GM13977 (cell line): ENCODE measurements around the gene ITGA11.

Source experiments
- DNase-seq: peaks from one replicate; pipeline ENCODE4 v3.0.0; 2012; ENCODE audit warnings: low spot score
- in situ Hi-C: fragments of 300-500 bp; cut with MboI; formaldehyde crosslinking; loops from one replicate; pipeline ENCODE4 v1.12.0; 2022; ENCODE audit warnings: low sequenced_read_pairs, low pct_unique_long_range_greater_than_20kb, mixed read lengths, inconsistent platforms; ENCODE audit not compliant: unreplicated experiment
- TF ChIP-seq, protein P1 (sequence below): IDR thresholded peaks from 2 replicates; pipeline ENCODE4 v1.5.1; 2012; ENCODE audit warnings: mild to moderate bottlenecking, control low read depth; ENCODE audit not compliant: insufficient read depth; ENCODE audit errors: extremely low read depth, missing control alignments

The ITGA11 gene

DNA sequence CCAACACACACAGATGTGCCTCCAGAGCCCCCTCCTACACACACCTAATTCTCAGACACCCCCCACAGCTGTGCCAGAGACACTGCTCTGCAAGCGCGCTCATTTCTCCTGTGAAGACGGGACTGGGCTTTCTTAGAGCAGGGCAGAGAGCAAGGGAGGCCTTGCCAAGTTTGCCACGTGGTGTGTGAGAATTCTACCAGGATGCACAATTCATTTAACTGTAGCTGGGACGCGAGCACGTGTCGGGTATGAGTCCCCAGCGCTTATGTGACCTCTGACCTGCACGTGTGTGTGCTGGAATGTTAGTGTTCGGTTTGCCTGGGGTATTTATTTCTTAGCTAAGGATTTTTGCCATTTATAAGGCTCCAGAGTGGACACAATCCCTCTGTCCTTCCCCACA is 117.4 kb downstream of the ITGA11 start:
- in situ Hi-C loops, result loop anchor here (25.0 kb wide), 1 partner anchor 348 kb away; no protein-coding TSS in a partner anchor

DNA sequence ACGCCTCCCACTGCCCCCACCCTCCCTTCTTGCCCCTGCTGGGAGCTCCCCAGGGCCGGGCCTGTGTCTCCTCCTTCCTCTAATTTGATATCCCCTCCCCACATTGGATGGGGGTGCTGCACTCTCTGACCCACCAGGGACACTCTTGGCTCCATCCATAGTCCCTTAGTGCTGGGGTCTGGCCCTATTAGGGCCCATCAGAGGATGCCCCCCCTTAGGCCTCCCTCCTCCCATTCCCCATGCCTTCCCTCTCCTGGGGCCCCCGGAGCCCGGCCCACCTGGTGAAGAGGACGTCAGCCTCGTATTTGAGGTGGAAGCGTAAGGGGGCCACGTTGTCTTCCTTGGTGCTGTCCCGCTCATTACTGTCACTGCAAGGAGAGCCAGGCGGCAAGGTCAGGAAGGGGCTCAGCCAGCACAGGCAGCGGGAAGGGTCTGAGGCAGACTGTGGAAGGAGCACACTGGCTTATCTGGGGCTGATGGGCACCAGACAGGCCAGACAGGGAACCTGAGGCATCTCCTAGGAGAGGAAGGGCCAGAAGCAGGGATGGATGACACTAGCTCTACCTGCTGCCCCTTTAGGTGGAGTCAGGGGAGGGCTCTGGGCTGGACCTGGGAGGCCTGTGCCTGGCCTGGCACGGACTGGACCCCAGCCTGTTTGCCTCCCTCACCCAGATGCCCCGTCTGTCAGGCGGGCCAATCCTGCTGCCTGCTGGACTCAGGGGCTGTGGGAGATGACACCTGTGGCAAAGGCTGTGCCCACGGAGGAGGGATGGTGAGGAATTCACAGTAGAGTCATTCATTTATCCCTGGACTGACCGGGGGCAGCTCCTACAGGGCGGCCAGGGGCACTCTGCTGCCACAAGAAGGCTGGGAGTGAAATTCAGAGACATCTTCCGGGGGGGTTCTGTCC is 118.2 kb downstream of the ITGA11 start:
- DNase-seq, result no peak
- in situ Hi-C loops, result loop anchor here (25.0 kb wide), 1 partner anchor 349 kb away; no protein-coding TSS in a partner anchor
- TF ChIP-seq, protein P1, sequence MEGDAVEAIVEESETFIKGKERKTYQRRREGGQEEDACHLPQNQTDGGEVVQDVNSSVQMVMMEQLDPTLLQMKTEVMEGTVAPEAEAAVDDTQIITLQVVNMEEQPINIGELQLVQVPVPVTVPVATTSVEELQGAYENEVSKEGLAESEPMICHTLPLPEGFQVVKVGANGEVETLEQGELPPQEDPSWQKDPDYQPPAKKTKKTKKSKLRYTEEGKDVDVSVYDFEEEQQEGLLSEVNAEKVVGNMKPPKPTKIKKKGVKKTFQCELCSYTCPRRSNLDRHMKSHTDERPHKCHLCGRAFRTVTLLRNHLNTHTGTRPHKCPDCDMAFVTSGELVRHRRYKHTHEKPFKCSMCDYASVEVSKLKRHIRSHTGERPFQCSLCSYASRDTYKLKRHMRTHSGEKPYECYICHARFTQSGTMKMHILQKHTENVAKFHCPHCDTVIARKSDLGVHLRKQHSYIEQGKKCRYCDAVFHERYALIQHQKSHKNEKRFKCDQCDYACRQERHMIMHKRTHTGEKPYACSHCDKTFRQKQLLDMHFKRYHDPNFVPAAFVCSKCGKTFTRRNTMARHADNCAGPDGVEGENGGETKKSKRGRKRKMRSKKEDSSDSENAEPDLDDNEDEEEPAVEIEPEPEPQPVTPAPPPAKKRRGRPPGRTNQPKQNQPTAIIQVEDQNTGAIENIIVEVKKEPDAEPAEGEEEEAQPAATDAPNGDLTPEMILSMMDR, result no peak

More for the DNA sequence above, 117.4 kb downstream of the ITGA11 start:
- DNase-seq, result no peak
- TF ChIP-seq, protein P1, result no peak

DNA sequence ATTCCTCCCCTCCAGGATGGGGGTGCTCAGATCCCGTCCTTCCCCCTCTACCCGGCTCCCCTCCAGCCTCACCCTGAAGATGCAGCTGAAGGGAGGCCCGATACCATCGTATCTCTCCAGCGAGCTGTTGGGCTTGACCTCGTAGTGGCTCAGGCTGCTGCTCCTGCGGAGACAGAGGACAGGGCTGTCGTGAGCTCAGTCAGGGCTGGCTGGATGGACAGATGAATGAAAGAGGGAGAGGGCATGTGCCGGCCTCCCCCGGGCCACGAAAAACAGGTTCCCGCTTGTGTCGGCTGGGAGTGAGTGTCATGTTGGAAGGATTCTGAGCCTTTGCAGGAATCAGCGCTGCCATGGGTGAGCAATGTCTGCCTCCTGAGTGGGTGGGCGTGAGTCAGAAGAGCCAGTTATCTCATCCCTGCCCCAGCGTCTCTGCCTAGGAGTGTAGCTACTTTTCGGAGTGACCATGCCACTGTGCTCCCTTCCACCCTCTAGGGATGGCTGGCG is 119.2 kb downstream of the ITGA11 start:
- TF ChIP-seq, protein P1, result no peak
- no peak for DNase-seq
- in situ Hi-C loops, result loop anchor here (25.0 kb wide), 1 partner anchor 350 kb away; no protein-coding TSS in a partner anchor

DNA sequence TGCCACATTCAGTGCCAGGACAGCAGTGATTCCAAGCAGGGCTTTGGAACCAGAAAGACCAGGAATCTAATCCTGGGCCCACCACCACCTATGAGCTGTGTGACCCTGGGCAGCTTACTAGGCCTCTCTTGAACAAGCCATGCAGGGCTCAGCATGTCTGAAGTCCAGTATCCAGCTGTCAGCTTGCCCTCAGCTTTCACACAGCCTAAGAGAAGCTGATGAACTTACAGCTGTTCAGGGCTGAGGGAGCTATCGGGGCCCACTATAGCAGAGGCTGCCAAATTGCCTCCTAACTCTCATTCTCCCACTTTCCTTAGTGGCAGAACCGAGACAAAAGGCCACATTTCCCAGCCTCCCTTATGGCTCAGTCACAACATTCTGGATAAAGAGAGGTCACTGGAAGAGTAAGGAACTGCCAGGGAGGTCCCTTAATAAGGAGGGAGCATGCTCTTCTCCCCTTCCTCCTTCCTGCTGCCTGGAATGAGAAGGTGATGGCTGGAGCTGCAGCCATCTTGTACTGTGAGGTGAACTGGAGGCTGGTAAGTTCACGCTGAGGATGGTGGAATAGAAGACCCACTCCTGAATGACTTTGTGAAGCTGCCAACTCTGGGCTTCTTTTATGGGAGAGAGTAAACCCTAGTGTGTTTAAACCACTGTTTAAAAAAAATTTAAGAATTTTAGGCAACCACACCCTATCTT is 120.0 kb downstream of the ITGA11 start:
- TF ChIP-seq, protein P1, result no peak
- in situ Hi-C loops, result loop anchor here (25.0 kb wide), 1 partner anchor 350 kb away; no protein-coding TSS in a partner anchor
- no peak for DNase-seq

DNA sequence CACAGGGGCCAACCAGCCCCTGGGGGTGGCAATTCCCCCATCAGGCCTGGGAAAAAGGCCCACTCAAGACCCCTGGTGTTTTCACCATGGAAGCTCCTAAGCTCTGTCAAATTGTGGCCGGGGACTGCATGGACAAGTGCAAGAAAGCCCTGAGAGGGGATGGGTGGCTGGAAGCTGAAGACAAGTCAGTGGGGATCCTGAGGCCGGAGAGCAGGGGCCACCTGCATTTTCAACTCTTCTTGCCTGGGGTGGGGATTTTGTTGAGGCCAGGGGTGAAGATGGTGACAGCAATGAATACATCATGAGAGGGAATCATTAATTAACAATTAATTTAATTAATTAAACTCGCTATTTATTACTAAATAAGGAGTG is 120.5 kb downstream of the ITGA11 start:
- no peak for DNase-seq
- TF ChIP-seq, protein P1, result no peak
- in situ Hi-C loops, result loop anchor here (25.0 kb wide), 1 partner anchor 351 kb away; no protein-coding TSS in a partner anchor

DNA sequence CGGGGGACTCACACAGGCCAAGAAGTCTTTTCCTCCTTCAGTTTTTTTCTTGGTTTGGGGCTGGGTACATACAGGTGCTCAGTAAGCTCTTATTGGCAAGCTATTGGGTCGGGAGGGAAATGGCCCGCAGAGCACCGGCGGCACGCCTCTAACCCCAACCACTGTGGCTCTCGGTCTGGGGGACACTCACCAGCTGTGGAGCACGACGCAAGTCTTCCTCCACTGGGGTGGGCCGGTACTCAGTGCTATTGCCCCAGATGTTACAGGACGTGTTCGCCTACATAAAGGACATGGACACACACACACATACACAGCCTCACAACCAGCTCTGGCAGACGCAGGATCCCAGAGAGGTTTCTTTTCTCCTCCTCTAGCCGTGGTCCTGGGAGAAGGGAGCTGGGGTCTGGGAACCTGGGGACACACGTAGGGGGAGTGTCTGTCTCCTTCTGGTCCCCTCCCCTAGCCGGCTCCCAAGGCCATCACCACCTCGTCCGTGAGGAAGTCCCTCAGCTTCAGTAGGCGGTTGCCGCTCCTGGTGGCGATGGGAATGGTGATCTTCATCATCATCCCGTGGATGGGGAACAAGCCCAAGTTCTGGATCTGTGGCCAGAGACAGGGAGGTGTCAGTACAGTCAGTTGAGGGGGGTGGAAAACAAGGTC is 121.0 kb downstream of the ITGA11 start:
- TF ChIP-seq, protein P1, result no peak
- no peak for DNase-seq
- in situ Hi-C loops, result loop anchor here (25.0 kb wide), 1 partner anchor 351 kb away; no protein-coding TSS in a partner anchor
